Immature natural killer cell (primary cell): ENCODE results near the gene NPFF. TPM values are rescaled to one million over a fixed set of nuclear protein-coding genes. Genes with fewer than 3 reads are reported as not detected.
A peak's percentile ranks its signal among the peaks of the same experiment; 100 is the strongest.
"Not testable (repeated sequence)": the region's sequence is repeated elsewhere in the genome, so short reads cannot be mapped to it uniquely, and the experiment has no call there.

Experiments
- DNase-seq, 3 donors: peaks; one replicate each; pipeline ENCODE4 v3.0.0; 2022; ENCODE audit warnings: mixed read lengths in 1 of 3
- H3K27ac Mint-ChIP-seq, 6 donors: one replicate each; pipeline ENCODE4 v1.8.0; 2020; ENCODE audit warnings: mixed read lengths in 6 of 6, mild to moderate bottlenecking in 5 of 6, inconsistent platforms in 4 of 6, moderate library complexity in 3 of 6
- H3K27me3 Mint-ChIP-seq, 3 donors: one replicate each; pipeline ENCODE4 v1.8.0; 2020 to 2021; ENCODE audit warnings: low read depth in 3 of 3, mild to moderate bottlenecking in 3 of 3, mixed read lengths in 3 of 3, moderate library complexity in 3 of 3, inconsistent platforms in 1 of 3
- H3K36me3 Mint-ChIP-seq, 3 donors: one replicate each; pipeline ENCODE4 v1.8.0; 2020; ENCODE audit warnings: mixed read lengths in 3 of 3, inconsistent platforms in 2 of 3, mild to moderate bottlenecking in 2 of 3
- H3K4me1 Mint-ChIP-seq, 2 donors: one replicate each; pipeline ENCODE4 v1.8.0; 2020; ENCODE audit warnings: inconsistent platforms in 2 of 2, mild to moderate bottlenecking in 2 of 2, mixed read lengths in 2 of 2, moderate library complexity in 1 of 2
- H3K4me3 Mint-ChIP-seq, 5 donors: one replicate each; pipeline ENCODE4 v1.8.0; 2020; ENCODE audit warnings: mild to moderate bottlenecking in 5 of 5, mixed read lengths in 5 of 5, inconsistent platforms in 3 of 5, moderate library complexity in 3 of 5
- H3K9me3 Mint-ChIP-seq, 6 donors: one replicate each; pipeline ENCODE4 v1.8.0; 2020; ENCODE audit warnings: mild to moderate bottlenecking in 6 of 6, mixed read lengths in 6 of 6, inconsistent platforms in 4 of 6, moderate library complexity in 3 of 6
- polyA plus RNA-seq, 3 donors: library from polyadenylated mRNA; unstranded; fragments of 300-500 nt; fragmentation: Illumina TruSeq; gene quantifications; one replicate each; pipeline ENCODE4 v1.2.3, GENCODE V29; 2021

Gene NPFF
- polyA plus RNA-seq, 3 donors from 2014 or later = not detected

DNA sequence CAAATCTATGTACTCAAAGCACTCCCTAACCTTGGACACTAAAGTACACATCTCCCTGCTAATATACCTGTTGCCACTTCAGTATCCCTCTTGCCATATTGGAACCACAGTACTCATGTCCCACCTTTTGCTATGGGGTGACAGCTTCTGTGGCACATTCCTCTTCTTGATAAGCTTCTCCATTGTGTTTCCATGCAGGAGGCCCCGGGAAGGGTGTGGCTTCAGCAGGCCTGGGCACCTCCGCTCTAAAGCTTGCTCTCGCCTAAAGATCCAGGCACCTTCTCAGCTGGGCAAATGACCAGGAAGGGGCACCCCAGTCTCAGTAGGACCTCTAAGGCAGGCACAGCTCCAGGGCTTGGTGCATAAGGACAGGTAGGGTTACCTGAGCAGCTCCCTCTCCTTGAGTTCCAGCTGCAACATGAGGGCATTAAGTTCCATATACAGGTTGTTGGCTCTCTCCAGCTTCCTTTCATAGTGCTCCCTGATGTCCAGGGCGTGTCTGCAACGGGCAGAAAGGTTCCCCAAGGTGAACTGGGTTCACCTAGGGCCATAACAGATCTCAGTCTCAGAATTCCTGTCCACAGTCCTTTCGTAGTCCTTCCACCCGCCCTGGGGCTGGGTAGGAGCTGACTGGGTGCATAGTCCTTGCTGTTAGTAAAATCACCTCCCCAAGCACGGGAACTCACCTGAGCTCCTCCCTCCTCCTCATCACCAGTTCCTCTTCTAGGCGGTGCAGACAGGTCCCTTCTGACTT lies 23.9 kb downstream of the NPFF start:
- DNase-seq = no peak
- Mint-ChIP-seq H3K4me1 (peaks cover 11 to 13% of the 10 kb centered on the region in 2 donors), H3K9me3 (no peaks in the 10 kb centered on the region), H3K4me3 (no peak overlapping the region), H3K36me3 (peaks cover 4 to 28% (median 12%) of the 10 kb centered on the region in 3 donors), H3K27me3 (peaks cover 0 to 16% (median 5%) of the 10 kb centered on the region in 3 donors), H3K27ac (peak overlapping the region in 3 of 6 donors; percentile 3 to 75 (median 55))

DNA sequence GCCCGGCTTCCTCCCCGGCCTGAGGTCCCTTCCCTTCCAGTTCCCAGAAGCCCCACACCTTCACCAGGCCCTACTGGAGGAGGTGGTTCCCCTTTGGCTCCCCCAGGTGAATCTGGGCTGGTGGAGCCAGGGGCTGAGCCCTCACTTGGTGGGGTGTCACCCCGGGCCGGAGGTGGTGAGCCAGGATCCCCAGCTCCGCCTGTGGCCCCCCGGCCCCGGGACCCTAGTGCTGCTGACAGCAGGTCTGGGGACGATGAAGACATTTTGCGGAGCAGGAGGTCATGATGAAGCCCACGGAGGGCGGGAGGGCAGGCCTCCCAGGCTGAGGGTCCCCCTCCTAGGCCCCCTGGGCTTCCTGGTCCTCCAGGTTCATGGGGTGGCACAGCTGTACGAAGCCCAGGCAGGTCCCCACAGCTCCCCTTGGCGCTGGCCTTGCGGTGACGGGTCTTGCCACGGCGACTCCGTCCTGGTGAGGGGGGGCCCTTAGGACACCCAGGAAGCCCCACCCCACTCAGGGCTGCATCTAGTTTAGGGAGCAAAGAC lies 24.6 kb downstream of the NPFF start:
- Mint-ChIP-seq H3K9me3 (no peaks in the 10 kb centered on the region), H3K4me1 (peaks cover 11 to 13% of the 10 kb centered on the region in 2 donors), H3K27me3 (peaks cover 0 to 16% (median 5%) of the 10 kb centered on the region in 3 donors), H3K36me3 (peaks cover 4 to 28% (median 12%) of the 10 kb centered on the region in 3 donors), H3K4me3 (no peak overlapping the region), H3K27ac (peak overlapping the region in 1 of 6 donors; percentile 79)
- no peak for DNase-seq

DNA sequence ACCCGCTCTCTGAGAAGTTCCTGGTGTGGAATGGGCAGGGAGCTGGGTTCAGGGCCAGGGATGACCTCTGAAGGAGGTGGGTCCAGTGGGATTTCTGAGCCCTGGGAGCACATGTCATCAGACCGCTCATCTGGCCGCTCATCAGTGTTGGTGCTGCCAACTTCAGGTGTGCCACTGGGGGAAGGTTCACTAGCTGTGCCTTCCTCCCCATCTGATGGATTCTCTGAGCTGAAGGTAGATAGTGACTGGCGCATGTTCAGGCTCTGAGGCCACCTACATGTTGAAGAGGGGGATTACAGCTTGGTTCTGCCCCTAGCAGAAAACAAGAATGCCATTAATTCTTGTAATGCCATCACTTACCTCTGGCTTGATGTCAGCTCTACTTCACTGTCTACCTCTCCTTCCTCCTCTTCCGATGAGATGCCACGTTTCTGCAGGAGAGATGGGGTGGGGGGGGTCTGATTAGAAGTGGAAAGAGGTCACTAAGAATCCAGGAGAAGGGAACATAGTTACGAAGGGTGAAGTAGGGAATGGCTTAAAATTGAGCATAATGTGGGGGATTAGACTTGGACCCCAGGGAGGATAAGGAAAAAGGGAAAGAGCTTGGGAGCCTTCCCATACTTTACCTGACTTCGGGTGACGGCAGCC lies 25.2 kb downstream of the NPFF start:
- H3K27me3 Mint-ChIP-seq = peaks cover 0 to 16% (median 5%) of the 10 kb centered on the region in 3 donors
- peaks cover 4 to 28% (median 12%) of the 10 kb centered on the region in 3 donors for H3K36me3 Mint-ChIP-seq
- peak overlapping the region in 4 of 6 donors; percentile 10 to 79 (median 64) for H3K27ac Mint-ChIP-seq

DNA sequence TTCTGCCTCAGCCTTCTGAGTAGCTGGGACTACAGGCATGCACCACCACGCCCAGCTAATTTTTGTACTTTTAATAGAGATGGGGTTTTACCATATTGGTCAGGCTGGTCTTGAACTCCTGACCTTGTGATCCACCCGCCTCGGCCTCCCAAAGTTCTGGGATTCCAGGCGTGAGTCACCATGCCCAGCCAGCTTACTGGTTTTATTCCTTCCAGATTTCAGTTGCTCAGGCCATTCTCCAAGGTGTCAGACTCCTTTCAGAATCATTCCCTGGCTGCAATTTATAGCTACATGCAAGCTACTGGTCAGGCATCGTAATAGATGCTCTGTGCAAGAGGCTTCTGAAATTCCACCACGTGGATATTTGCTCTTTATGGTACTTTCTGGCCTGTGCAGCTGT lies 25.8 kb downstream of the NPFF start:
- Mint-ChIP-seq H3K36me3 (peaks cover 8 to 34% (median 12%) of the 10 kb centered on the region in 3 donors), H3K27me3 (peaks cover 0 to 14% (median 7%) of the 10 kb centered on the region in 3 donors), H3K4me1 (peaks cover 11 to 21% of the 10 kb centered on the region in 2 donors), H3K27ac (peak overlapping the region in 1 of 6 donors; percentile 75)
- H3K4me3 Mint-ChIP-seq, H3K9me3 Mint-ChIP-seq, DNase-seq: not testable (repeated sequence)

More for the DNA sequence above, 25.2 kb downstream of the NPFF start:
- H3K4me3 Mint-ChIP-seq = no peak overlapping the region
- no peaks in the 10 kb centered on the region for H3K9me3 Mint-ChIP-seq
- DNase-seq = no peak
- H3K4me1 Mint-ChIP-seq = peaks cover 11 to 14% of the 10 kb centered on the region in 2 donors

DNA sequence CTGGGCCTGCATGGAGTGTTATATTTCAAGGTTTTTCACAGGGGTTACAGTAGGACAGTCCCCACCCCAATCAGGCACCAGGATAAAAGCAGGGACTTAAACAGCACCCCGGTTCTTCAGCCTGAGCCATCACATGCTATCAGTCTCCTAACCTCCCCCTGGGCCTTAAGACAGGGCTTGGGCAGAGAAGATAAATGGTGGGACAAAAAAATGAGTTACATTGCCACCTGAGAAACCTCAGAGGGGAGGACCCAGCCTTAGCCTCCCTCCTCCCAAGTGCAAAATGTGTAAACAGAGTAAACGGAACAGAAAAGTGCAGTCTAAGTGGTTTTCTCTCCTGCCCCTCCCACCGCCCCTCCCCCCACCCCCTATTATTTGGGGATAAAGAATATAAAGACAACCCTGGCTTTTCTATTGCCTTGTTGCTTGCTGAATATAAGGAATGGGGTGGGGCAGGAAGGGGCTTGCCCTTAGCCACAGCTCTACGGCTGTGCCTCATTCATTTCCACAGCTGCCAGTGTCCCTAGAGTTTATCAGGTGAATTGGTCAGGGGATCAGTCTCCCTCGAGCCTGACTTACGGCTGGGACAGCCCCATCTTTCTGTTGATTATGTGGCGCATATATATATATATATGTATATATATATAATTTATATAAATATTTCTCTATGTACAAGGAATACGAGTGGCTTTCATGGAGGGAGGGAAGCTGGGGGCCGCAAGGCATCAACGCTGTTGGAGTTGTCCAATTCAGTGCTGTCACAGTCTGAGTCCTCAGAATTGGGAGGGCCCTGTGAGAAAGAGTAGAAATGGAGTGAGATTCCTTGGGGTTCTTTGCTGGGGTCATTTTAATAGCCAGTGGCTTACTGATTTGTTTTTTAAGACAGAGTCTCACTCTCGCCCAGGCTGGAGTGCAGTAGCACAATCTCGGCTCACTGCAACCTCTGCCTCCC lies 26.5 kb downstream of the NPFF start:
- no peak for DNase-seq
- H3K36me3 Mint-ChIP-seq = peaks cover 8 to 40% (median 16%) of the 10 kb centered on the region in 3 donors
- peaks cover 0 to 14% (median 7%) of the 10 kb centered on the region in 3 donors for H3K27me3 Mint-ChIP-seq
- peaks cover 10 to 27% of the 10 kb centered on the region in 2 donors for H3K4me1 Mint-ChIP-seq
- H3K4me3 Mint-ChIP-seq = no peak overlapping the region
- H3K27ac Mint-ChIP-seq = peak overlapping the region in 4 of 6 donors; percentile 13 to 53 (median 32)
- H3K9me3 Mint-ChIP-seq = no peaks in the 10 kb centered on the region

DNA sequence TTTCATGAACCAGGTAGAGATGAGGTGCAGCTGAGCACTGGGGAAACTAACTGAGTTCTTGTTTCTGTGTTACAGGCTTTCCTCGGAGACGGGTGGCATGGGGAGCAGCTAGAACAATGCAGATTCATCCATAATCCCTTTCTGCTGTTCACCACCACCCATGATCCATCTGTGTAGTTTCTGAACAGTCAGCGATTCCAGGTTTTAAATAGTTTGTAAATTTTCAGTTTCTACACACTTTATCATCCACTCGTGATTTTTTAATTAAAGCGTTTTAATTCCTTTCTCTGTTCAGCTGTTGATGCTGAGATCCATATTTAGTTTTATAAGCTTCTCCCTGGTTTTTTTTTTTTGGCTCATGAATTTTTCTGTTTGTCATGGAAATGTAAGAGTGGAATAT lies 28.0 kb downstream of the NPFF start:
- peak overlapping the region in 1 of 6 donors; percentile 13 for H3K27ac Mint-ChIP-seq
- no peak overlapping the region for H3K4me3 Mint-ChIP-seq
- peaks cover 4 to 13% (median 7%) of the 10 kb centered on the region in 3 donors for H3K27me3 Mint-ChIP-seq
- DNase-seq = no peak
- H3K36me3 Mint-ChIP-seq = peaks cover 8 to 44% (median 25%) of the 10 kb centered on the region in 3 donors
- H3K9me3 Mint-ChIP-seq = no peaks in the 10 kb centered on the region
- H3K4me1 Mint-ChIP-seq = peaks cover 15 to 41% of the 10 kb centered on the region in 2 donors

DNA sequence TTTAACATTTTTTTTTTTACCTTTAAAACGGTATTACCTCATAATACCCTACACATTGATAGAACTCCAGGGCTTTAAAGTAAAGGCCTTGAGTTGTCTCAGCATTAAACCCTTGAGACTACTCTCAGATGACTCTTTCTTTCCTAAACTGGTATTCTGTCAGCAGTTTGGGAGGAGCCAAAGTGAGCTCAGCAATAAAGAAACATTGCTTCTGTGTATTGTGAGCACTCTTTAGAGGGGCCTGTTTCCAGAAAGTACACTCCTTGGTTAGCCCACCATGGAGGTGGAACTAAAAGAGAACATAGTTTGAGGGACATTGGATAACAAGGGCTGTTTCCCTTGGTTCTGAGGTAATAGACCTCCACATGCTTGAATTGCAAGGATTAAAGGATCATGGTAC lies 28.4 kb downstream of the NPFF start:
- Mint-ChIP-seq H3K27me3 (peaks cover 4 to 12% (median 5%) of the 10 kb centered on the region in 3 donors), H3K36me3 (peaks cover 8 to 49% (median 30%) of the 10 kb centered on the region in 3 donors), H3K4me1 (peaks cover 20 to 46% of the 10 kb centered on the region in 2 donors), H3K27ac (no peak overlapping the region), H3K9me3 (no peaks in the 10 kb centered on the region), H3K4me3 (no peak overlapping the region)
- no peak for DNase-seq

DNA sequence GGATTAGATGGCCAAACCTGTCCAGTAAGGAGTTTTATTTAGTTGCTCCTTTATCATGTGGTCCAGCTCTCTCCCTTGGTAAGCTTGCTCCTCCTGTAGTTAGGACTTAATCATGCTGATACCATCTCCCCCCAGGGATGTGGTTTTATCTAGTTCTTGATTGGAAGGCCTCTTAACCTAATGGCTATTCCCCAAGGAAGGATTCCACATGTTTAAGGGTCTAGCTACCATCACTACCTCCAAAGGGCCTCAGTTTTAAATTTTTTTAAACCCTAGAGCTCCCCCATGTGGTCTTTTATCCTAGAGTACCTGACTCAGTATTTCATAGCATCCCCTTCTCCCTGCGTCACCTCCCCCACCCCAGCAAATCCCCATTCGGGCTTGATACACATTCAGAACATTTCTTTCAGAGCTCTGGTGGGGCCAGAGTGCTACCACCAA lies 30.5 kb downstream of the NPFF start:
- peaks cover 20 to 58% of the 10 kb centered on the region in 2 donors for H3K4me1 Mint-ChIP-seq
- H3K4me3 Mint-ChIP-seq = no peak overlapping the region
- peaks cover 12 to 49% (median 28%) of the 10 kb centered on the region in 3 donors for H3K36me3 Mint-ChIP-seq
- no peak for DNase-seq
- H3K27me3 Mint-ChIP-seq = peaks cover 4 to 8% (median 5%) of the 10 kb centered on the region in 3 donors
- peak overlapping the region in 2 of 6 donors; percentile 51 to 55 for H3K27ac Mint-ChIP-seq
- no peaks in the 10 kb centered on the region for H3K9me3 Mint-ChIP-seq

DNA sequence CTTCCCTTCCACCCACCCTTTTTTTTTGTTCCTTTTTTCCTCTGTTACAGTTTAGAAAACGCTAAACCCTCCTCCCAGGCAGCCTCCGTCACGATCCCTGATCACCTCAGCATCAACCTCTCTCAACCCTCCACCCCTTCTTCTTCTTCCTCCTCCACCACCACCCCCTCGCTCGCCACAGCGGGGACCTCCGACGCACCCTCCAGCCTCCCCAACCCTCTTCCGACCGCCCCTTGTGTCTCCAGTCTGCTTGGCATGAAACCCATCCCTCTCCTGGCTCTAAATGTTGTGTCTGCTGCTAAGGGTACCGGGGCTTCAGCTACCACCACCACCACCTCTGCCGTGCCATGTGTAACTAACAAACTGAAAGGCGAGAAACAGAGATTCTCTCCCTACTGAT lies 32.5 kb downstream of the NPFF start:
- H3K4me3 Mint-ChIP-seq = no peak overlapping the region
- H3K9me3 Mint-ChIP-seq = no peaks in the 10 kb centered on the region
- H3K4me1 Mint-ChIP-seq = peaks cover 20 to 59% of the 10 kb centered on the region in 2 donors
- peak overlapping the region in 3 of 6 donors; percentile 3 to 23 (median 22) for H3K27ac Mint-ChIP-seq
- H3K36me3 Mint-ChIP-seq = peaks cover 17 to 52% (median 32%) of the 10 kb centered on the region in 3 donors
- no peak for DNase-seq
- peaks cover 4 to 6% (median 6%) of the 10 kb centered on the region in 3 donors for H3K27me3 Mint-ChIP-seq

DNA sequence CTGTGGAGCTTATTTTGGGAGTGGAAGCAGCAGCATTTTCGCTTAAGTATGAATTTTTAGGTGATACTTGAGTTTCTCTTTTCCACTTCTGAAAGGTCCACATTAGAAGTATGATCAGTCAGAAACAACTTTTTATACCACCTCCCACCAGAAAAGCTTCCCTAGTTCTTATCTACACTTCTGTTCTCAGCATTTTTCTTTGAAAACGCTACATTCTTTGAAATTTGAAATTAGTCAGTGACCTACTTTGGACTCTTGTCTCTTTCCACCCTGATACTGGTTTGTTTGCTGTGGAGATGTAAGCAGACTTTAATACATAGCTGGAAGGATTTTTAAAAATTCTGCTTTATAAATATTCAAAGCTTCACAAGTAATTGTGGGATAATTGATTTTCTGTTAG lies 33.2 kb downstream of the NPFF start:
- Mint-ChIP-seq H3K4me1 (peaks cover 20 to 56% of the 10 kb centered on the region in 2 donors), H3K27ac (peak overlapping the region; percentile 6 to 57 (median 20))

DNA sequence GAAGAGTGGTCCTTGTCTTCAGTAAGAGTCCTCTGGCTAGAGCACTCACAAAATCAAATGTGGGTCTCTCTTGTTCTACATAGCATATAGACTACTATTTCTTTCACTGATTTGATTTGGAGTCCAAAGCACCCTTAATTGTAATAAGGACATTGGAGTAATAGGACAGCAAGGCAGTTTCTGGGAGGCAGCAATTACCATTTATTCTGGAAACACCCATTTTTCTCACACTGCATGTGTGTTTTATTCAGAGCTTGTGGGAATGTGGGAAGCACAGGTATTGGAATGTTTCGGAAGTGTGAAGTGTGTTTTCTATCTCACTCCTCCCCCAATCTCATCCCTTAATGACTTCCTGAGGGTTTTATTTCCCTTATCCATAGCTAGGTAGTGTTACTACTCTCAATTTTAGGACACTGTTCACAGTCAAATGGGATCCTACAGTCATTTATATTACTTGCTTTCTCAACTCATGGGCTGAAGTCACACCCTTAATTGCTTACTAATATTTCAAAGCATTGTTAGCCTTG lies 35.2 kb downstream of the NPFF start:
- H3K4me1 Mint-ChIP-seq = peaks cover 23 to 55% of the 10 kb centered on the region in 2 donors
- no peaks in the 10 kb centered on the region for H3K9me3 Mint-ChIP-seq
- no peak for DNase-seq
- H3K36me3 Mint-ChIP-seq = peaks cover 26 to 64% (median 41%) of the 10 kb centered on the region in 3 donors
- H3K27ac Mint-ChIP-seq = peak overlapping the region in 2 of 6 donors; percentile 19 to 29
- no peak overlapping the region for H3K4me3 Mint-ChIP-seq
- peaks cover 4 to 6% (median 6%) of the 10 kb centered on the region in 3 donors for H3K27me3 Mint-ChIP-seq

More for the DNA sequence above, 33.2 kb downstream of the NPFF start:
- Mint-ChIP-seq H3K27me3 (peaks cover 4 to 6% (median 4%) of the 10 kb centered on the region in 3 donors), H3K4me3 (no peak overlapping the region), H3K9me3 (no peaks in the 10 kb centered on the region), H3K36me3 (peaks cover 15 to 48% (median 29%) of the 10 kb centered on the region in 3 donors)
- DNase-seq = no peak

DNA sequence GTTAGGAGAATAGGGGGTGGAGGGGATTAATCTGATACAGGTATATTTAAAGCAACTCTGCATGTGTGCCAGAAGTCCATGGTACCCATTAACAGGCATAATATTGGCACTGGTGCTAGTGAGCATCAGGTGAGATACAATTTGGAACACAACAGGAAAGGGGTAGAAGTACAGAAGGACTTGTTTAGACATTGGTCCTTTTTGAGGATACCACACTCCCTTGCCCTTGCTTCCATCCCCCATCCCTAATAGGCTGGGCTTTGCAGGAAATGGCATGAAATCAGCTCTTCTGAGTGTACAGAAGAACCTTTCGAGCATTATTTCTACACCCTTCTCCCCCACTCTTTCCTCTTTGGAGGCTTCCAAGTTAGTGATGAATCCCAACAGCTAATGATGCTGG lies 39.0 kb downstream of the NPFF start:
- Mint-ChIP-seq H3K36me3 (peaks cover 34 to 59% (median 43%) of the 10 kb centered on the region in 3 donors), H3K27me3 (peaks cover 0 to 6% (median 4%) of the 10 kb centered on the region in 3 donors), H3K4me1 (peaks cover 18 to 25% of the 10 kb centered on the region in 2 donors), H3K27ac (no peak overlapping the region), H3K9me3 (no peaks in the 10 kb centered on the region), H3K4me3 (no peak overlapping the region)
- no peak for DNase-seq
